HepG2 (cell line): ENCODE measurements around the gene PKD1L1. TPM values are rescaled to one million over a fixed set of nuclear protein-coding genes. Genes with fewer than 3 reads are reported as not detected.

Experiments used
- CENPX ChIP-seq: sonication (generic); formaldehyde crosslinking; IDR thresholded peaks from 2 replicates; pipeline ENCODE4 v1.9.0; 2021; ENCODE audit warnings: mild to moderate bottlenecking, missing genetic modification reagents, moderate library complexity
- HIVEP1 ChIP-seq: sonication (generic); formaldehyde crosslinking; IDR thresholded peaks from 2 replicates; pipeline ENCODE4 v1.4.0; 2020; ENCODE audit warnings: mild to moderate bottlenecking, missing genetic modification reagents
- HNF1B ChIP-seq: sonication (generic); formaldehyde crosslinking; IDR thresholded peaks from 2 replicates; pipeline ENCODE4 v1.5.1; 2020; ENCODE audit warnings: mild to moderate bottlenecking, moderate library complexity, missing genetic modification reagents
- HNRNPH1 ChIP-seq: fragments of 200-400 bp; formaldehyde crosslinking; optimal IDR thresholded peaks from 2 replicates; pipeline ENCODE3; 2017; ENCODE audit warnings: mild to moderate bottlenecking, low read depth, low read length
- IKZF1 ChIP-seq: fragments of 450-650 bp; IDR thresholded peaks from 2 replicates; pipeline ENCODE4 v1.7.1; 2016
- KLF15 ChIP-seq: sonication (generic); formaldehyde crosslinking; IDR thresholded peaks from 2 replicates; pipeline ENCODE4 v1.8.1; 2023; ENCODE audit warnings: borderline replicate concordance, mild to moderate bottlenecking, inconsistent platforms, missing genetic modification reagents, mixed read lengths
- ONECUT2 ChIP-seq: sonication (generic); formaldehyde crosslinking; IDR thresholded peaks from 2 replicates; pipeline ENCODE4 v1.4.0; 2020; ENCODE audit warnings: missing genetic modification reagents
- PHB2 ChIP-seq: fragments of 450-650 bp; IDR thresholded peaks from 2 replicates; pipeline ENCODE4 v1.6.1; 2018; ENCODE audit not compliant: partially characterized antibody
- POGK ChIP-seq: sonication (generic); formaldehyde crosslinking; conservative IDR thresholded peaks from 2 replicates; pipeline ENCODE4 v1.8.0; 2022; ENCODE audit warnings: mild to moderate bottlenecking, moderate library complexity, missing genetic modification reagents
- RXRB ChIP-seq: IDR thresholded peaks from 2 replicates; pipeline ENCODE4 v1.6.1; 2016; ENCODE audit warnings: borderline replicate concordance, missing genetic modification reagents, missing compliant biosample characterization
- XBP1 ChIP-seq: sonication (generic); formaldehyde crosslinking; IDR thresholded peaks from 2 replicates; pipeline ENCODE4 v1.5.0; 2020; ENCODE audit warnings: missing genetic modification reagents
- ZC3H4 ChIP-seq: sonication (generic); formaldehyde crosslinking; IDR thresholded peaks from 2 replicates; pipeline ENCODE4 v1.4.0; 2020; ENCODE audit warnings: missing genetic modification reagents, borderline replicate concordance
- ZNF180 ChIP-seq: sonication (generic); formaldehyde crosslinking; IDR thresholded peaks from 2 replicates; pipeline ENCODE4 v1.4.0; 2020; ENCODE audit warnings: low read depth, missing genetic modification reagents, borderline replicate concordance
- ZNF292 ChIP-seq: sonication (generic); formaldehyde crosslinking; IDR thresholded peaks from 2 replicates; pipeline ENCODE4 v1.8.1; 2022; ENCODE audit warnings: mild to moderate bottlenecking, low read depth, missing genetic modification reagents, borderline replicate concordance
- ZNF30 ChIP-seq: sonication (generic); formaldehyde crosslinking; IDR thresholded peaks from 2 replicates; pipeline ENCODE4 v1.5.0; 2020; ENCODE audit warnings: mild to moderate bottlenecking, missing genetic modification reagents
- ZNF589 ChIP-seq: sonication (generic); formaldehyde crosslinking; conservative IDR thresholded peaks from 2 replicates; pipeline ENCODE4 v1.8.0; 2022; ENCODE audit warnings: mild to moderate bottlenecking, moderate library complexity, missing genetic modification reagents
- ZNF713 ChIP-seq: sonication (generic); formaldehyde crosslinking; IDR thresholded peaks from 2 replicates; pipeline ENCODE4 v1.4.0; 2020; ENCODE audit warnings: mild to moderate bottlenecking, missing genetic modification reagents
- ZNF788 ChIP-seq: sonication (generic); formaldehyde crosslinking; IDR thresholded peaks from 2 replicates; pipeline ENCODE4 v1.5.0; 2020; ENCODE audit warnings: mild to moderate bottlenecking, missing genetic modification reagents, borderline replicate concordance
- ZNF792 ChIP-seq: IDR thresholded peaks from 2 replicates; pipeline ENCODE4 v1.6.1; 2016
- polyA plus RNA-seq, 8 experiments: library from polyadenylated mRNA; depleted of rRNA in 3 of 8; stranded (reverse) in 7 of 8; unstranded in 1 of 8; fragments of >200 nt; fragmentation: Illumina TruSeq in 4 of 8; extraction: Trizol in 4 of 8; gene quantifications; 2 replicates each; pipeline versions ENCODE4 v1.2.1 to v1.2.3, GENCODE V29; 2011 to 2016; ENCODE audit warnings: low read depth in 4 of 8, missing spikeins in 1 of 8, mixed read lengths in 1 of 8; ENCODE audit not compliant: insufficient read depth in 1 of 8
- total RNA-seq, 5 experiments: library from RNA; depleted of rRNA; stranded (reverse); fragments of >200 nt; fragmentation: Illumina TruSeq; extraction: Trizol; gene quantifications; 2 replicates each; pipeline ENCODE4 v1.2.3, GENCODE V29; 2016; ENCODE audit warnings: low read depth in 1 of 5
- TF ChIP-seq, protein P1 (sequence below): sonication (generic); formaldehyde crosslinking; IDR thresholded peaks from 2 replicates; pipeline ENCODE4 v1.8.1; 2023; ENCODE audit warnings: missing genetic modification reagents, inconsistent platforms, borderline replicate concordance
- TF ChIP-seq, protein P2 (sequence below): IDR thresholded peaks from 2 replicates; pipeline ENCODE4 v1.6.1; 2016; ENCODE audit warnings: low read depth
- TF ChIP-seq, protein P3 (sequence below): sonication (generic); formaldehyde crosslinking; IDR thresholded peaks from 2 replicates; pipeline ENCODE4 v1.4.0; 2020; ENCODE audit warnings: missing genetic modification reagents

The PKD1L1 gene
- total and polyA plus RNA-seq, 2 of the 13 experiments (the other 11 are each of a cell fraction or from before 2014, with no cell fraction given) = 0.01 TPM; not detected in 1

DNA sequence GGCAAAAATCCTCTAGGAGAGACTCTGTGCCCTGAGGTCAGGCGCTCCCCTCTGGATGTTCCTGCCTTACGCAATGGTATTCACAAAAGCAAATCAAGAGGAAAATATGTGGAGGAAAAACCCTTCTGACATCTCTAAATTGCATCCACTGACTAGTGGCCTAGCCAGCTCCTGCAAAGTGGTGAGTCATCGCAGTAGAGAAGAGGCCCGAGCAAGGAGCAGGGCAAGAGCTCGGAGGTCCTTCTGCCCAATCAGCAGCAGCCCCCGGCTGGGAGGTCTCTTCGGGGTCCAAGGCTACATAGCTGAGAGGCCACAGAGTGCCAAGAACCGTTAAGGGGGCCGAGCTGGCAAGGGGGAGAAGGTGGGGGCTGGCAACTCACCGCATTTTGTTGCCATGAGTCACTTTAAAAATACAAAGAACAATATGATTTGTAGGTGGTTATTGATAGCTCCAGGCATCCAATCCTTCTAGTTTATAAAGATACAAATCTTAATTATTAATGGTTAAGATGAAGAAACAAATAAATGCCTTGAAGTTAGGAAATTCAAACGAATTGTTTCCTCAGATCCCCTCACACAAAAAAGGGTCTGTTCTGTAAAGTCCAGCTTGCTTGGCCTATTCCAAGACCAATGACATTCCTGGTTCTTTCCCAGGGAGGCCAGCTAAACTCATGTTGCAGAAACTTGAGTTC, 161.6 kb downstream of the PKD1L1 start (continued):
- TF ChIP-seq HNF1B (CRISPR knock-in tag) (peak; percentile 42; the same call in 1 of the 2 replicates), ZNF589 (CRISPR knock-in tag) (no peak), ONECUT2 (no peak), ZNF713 (CRISPR knock-in tag) (no peak), ZNF292 (CRISPR knock-in tag) (peak; percentile 56; the same call in 1 of the 2 replicates), IKZF1 (no peak), POGK (CRISPR knock-in tag) (0 out of 2 replicates have a peak, but pooled peaks have one; percentile 62), KLF15 (CRISPR knock-in tag) (no peak), ZNF792 (CRISPR knock-in tag) (0 out of 2 replicates have a peak, but pooled peaks have one; percentile 33), HIVEP1 (no peak), XBP1 (CRISPR knock-in tag) (no peak; the same call in 1 of the 2 replicates), ZC3H4 (no peak), RXRB (CRISPR knock-in tag) (peak; percentile 67; the same call in 1 of the 2 replicates), PHB2 (no peak), ZNF30 (CRISPR knock-in tag) (no peak), CENPX (CRISPR knock-in tag) (no peak), ZNF180 (no peak), HNRNPH1 (no peak), ZNF788 (0 out of 2 replicates have a peak, but pooled peaks have one; percentile 20)
- TF ChIP-seq, protein P1, sequence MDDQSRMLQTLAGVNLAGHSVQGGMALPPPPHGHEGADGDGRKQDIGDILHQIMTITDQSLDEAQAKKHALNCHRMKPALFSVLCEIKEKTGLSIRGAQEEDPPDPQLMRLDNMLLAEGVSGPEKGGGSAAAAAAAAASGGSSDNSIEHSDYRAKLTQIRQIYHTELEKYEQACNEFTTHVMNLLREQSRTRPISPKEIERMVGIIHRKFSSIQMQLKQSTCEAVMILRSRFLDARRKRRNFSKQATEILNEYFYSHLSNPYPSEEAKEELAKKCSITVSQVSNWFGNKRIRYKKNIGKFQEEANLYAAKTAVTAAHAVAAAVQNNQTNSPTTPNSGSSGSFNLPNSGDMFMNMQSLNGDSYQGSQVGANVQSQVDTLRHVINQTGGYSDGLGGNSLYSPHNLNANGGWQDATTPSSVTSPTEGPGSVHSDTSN = no peak
- TF ChIP-seq, protein P2, sequence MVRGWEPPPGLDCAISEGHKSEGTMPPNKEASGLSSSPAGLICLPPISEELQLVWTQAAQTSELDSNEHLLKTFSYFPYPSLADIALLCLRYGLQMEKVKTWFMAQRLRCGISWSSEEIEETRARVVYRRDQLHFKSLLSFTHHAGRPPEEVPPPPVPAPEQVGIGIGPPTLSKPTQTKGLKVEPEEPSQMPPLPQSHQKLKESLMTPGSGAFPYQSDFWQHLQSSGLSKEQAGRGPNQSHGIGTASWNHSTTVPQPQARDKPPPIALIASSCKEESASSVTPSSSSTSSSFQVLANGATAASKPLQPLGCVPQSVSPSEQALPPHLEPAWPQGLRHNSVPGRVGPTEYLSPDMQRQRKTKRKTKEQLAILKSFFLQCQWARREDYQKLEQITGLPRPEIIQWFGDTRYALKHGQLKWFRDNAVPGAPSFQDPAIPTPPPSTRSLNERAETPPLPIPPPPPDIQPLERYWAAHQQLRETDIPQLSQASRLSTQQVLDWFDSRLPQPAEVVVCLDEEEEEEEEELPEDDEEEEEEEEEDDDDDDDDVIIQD (CRISPR knock-in tag) = peak; percentile 81; the same call in 1 of the 2 replicates
- TF ChIP-seq, protein P3, sequence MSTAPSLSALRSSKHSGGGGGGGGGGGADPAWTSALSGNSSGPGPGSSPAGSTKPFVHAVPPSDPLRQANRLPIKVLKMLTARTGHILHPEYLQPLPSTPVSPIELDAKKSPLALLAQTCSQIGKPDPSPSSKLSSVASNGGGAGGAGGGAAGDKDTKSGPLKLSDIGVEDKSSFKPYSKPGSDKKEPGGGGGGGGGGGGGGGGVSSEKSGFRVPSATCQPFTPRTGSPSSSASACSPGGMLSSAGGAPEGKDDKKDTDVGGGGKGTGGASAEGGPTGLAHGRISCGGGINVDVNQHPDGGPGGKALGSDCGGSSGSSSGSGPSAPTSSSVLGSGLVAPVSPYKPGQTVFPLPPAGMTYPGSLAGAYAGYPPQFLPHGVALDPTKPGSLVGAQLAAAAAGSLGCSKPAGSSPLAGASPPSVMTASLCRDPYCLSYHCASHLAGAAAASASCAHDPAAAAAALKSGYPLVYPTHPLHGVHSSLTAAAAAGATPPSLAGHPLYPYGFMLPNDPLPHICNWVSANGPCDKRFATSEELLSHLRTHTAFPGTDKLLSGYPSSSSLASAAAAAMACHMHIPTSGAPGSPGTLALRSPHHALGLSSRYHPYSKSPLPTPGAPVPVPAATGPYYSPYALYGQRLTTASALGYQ (CRISPR knock-in tag) = peak; percentile 55; the same call in 1 of the 2 replicates
